ENCODE measurements around the gene CEACAM18.

Gene CEACAM18

GRCh38 chr19:51513968-51514367 is 35.6 kb downstream of the CEACAM18 start:
- no peaks in the 10 kb centered on the region for H3K36me3 ChIP-seq (replicated peaks)
- H3K4me3 ChIP-seq = no peak overlapping the region
- no peaks in the 10 kb centered on the region for H3K27me3 ChIP-seq (ENCODE audit: low read depth)
- H3K9me3 ChIP-seq = no peaks in the 10 kb centered on the region
- no peaks in the 10 kb centered on the region for H3K4me1 ChIP-seq
- in situ Hi-C loops (cut with MboI; ENCODE audit: low sequenced_read_pairs) = no loop called here
- DNase-seq (ENCODE audit: low spot score in 2 of 2) = no peak

- DNase-seq (ENCODE audit: low spot score in 2 of 2) = peak; percentile 13 to 22
Observed at GRCh38 chr19:51514866-51515481, 36.6 kb downstream of the CEACAM18 start.

GRCh38 chr19:51520728-51521127 is 42.4 kb downstream of the CEACAM18 start:
- H3K27me3 ChIP-seq (ENCODE audit: low read depth) = no peaks in the 10 kb centered on the region
- DNase-seq (ENCODE audit: low spot score in 2 of 2) = no peak
- no peaks in the 10 kb centered on the region for H3K9me3 ChIP-seq
- no peaks in the 10 kb centered on the region for H3K4me1 ChIP-seq
- no peak overlapping the region for H3K4me3 ChIP-seq
- in situ Hi-C loops (cut with MboI; ENCODE audit: low sequenced_read_pairs) = no loop called here
- no peaks in the 10 kb centered on the region for H3K36me3 ChIP-seq (replicated peaks)

More at GRCh38 chr19:51514866-51515481, 36.6 kb downstream of the CEACAM18 start:
- no peaks in the 10 kb centered on the region for H3K4me1 ChIP-seq
- no peaks in the 10 kb centered on the region for H3K9me3 ChIP-seq
- H3K4me3 ChIP-seq = no peak overlapping the region
- H3K27me3 ChIP-seq (ENCODE audit: low read depth) = no peaks in the 10 kb centered on the region
- H3K36me3 ChIP-seq (replicated peaks) = no peaks in the 10 kb centered on the region
- in situ Hi-C loops (cut with MboI; ENCODE audit: low sequenced_read_pairs) = no loop called here

- H3K36me3 ChIP-seq (replicated peaks) = no peaks in the 10 kb centered on the region
- H3K9me3 ChIP-seq = no peaks in the 10 kb centered on the region
- no peaks in the 10 kb centered on the region for H3K4me1 ChIP-seq
- no peak for DNase-seq (ENCODE audit: low spot score in 2 of 2)
- no peaks in the 10 kb centered on the region for H3K27me3 ChIP-seq (ENCODE audit: low read depth)
- in situ Hi-C loops (cut with MboI; ENCODE audit: low sequenced_read_pairs) = no loop called here
- no peak overlapping the region for H3K4me3 ChIP-seq
Observed at GRCh38 chr19:51521357-51521756, 43.0 kb downstream of the CEACAM18 start.

GRCh38 chr19:51521781-51522180 is 43.4 kb downstream of the CEACAM18 start:
- no peaks in the 10 kb centered on the region for H3K9me3 ChIP-seq
- no peaks in the 10 kb centered on the region for H3K36me3 ChIP-seq (replicated peaks)
- DNase-seq (ENCODE audit: low spot score in 2 of 2) = no peak
- no peaks in the 10 kb centered on the region for H3K27me3 ChIP-seq (ENCODE audit: low read depth)
- H3K4me1 ChIP-seq = no peaks in the 10 kb centered on the region
- no peak overlapping the region for H3K4me3 ChIP-seq
- in situ Hi-C loops (cut with MboI; ENCODE audit: low sequenced_read_pairs) = no loop called here

- H3K36me3 ChIP-seq (replicated peaks) = no peaks in the 10 kb centered on the region
- H3K9me3 ChIP-seq = no peaks in the 10 kb centered on the region
- H3K4me1 ChIP-seq = no peaks in the 10 kb centered on the region
- DNase-seq (ENCODE audit: low spot score in 2 of 2) = no peak
- no peaks in the 10 kb centered on the region for H3K27me3 ChIP-seq (ENCODE audit: low read depth)
- in situ Hi-C loops (cut with MboI; ENCODE audit: low sequenced_read_pairs) = no loop called here
- H3K4me3 ChIP-seq = no peak overlapping the region
Observed at GRCh38 chr19:51524666-51525264, 46.4 kb downstream of the CEACAM18 start.

GRCh38 chr19:51525651-51526050 is 47.3 kb downstream of the CEACAM18 start:
- Histone ChIP-seq H3K27me3 (ENCODE audit: low read depth) (no peaks in the 10 kb centered on the region; the same call in 1 of the 2 replicates), H3K36me3 (replicated peaks) (no peaks in the 10 kb centered on the region), H3K4me1 (no peaks in the 10 kb centered on the region), H3K9me3 (no peaks in the 10 kb centered on the region), H3K4me3 (no peak overlapping the region)
- in situ Hi-C loops (cut with MboI; ENCODE audit: low sequenced_read_pairs) = no loop called here
- no peak for DNase-seq (ENCODE audit: low spot score in 2 of 2)

GRCh38 chr19:51529301-51529700 is 51.0 kb downstream of the CEACAM18 start:
- Histone ChIP-seq H3K4me3 (no peak overlapping the region), H3K36me3 (replicated peaks) (no peaks in the 10 kb centered on the region), H3K4me1 (no peaks in the 10 kb centered on the region), H3K9me3 (no peaks in the 10 kb centered on the region), H3K27me3 (ENCODE audit: low read depth) (peaks cover 12% of the 10 kb centered on the region)
- in situ Hi-C loops (cut with MboI; ENCODE audit: low sequenced_read_pairs) = no loop called here
- no peak for DNase-seq (ENCODE audit: low spot score in 2 of 2)

GRCh38 chr19:51530616-51531015 is 52.3 kb downstream of the CEACAM18 start:
- Histone ChIP-seq H3K36me3 (replicated peaks) (no peaks in the 10 kb centered on the region), H3K9me3 (no peaks in the 10 kb centered on the region), H3K27me3 (ENCODE audit: low read depth) (peaks cover 15% of the 10 kb centered on the region), H3K4me3 (no peak overlapping the region), H3K4me1 (no peaks in the 10 kb centered on the region)
- in situ Hi-C loops (cut with MboI; ENCODE audit: low sequenced_read_pairs) = no loop called here
- no peak for DNase-seq (ENCODE audit: low spot score in 2 of 2)

GRCh38 chr19:51531349-51532315 is 53.3 kb downstream of the CEACAM18 start, which contains the start of gene SIGLEC6:
Gene SIGLEC6, minus strand, starts transcription at chr19:51531670. Its CDS starts 22 bp downstream, at chr19:51531648.
- no peak for DNase-seq (ENCODE audit: low spot score in 2 of 2)
- H3K27me3 ChIP-seq (ENCODE audit: low read depth) = peaks cover 15% of the 10 kb centered on the region

GRCh38 chr19:51535535-51535934 is 57.2 kb downstream of the CEACAM18 start:
- no peaks in the 10 kb centered on the region for H3K9me3 ChIP-seq
- no peak for DNase-seq (ENCODE audit: low spot score in 2 of 2)
- H3K27me3 ChIP-seq (ENCODE audit: low read depth) = peaks cover 15% of the 10 kb centered on the region
- no peaks in the 10 kb centered on the region for H3K36me3 ChIP-seq (replicated peaks)
- in situ Hi-C loops (cut with MboI; ENCODE audit: low sequenced_read_pairs) = no loop called here
- no peak overlapping the region for H3K4me3 ChIP-seq
- no peaks in the 10 kb centered on the region for H3K4me1 ChIP-seq

More at GRCh38 chr19:51531349-51532315, 53.3 kb downstream of the CEACAM18 start, which contains the start of gene SIGLEC6:
- H3K4me1 ChIP-seq = no peaks in the 10 kb centered on the region
- in situ Hi-C loops (cut with MboI; ENCODE audit: low sequenced_read_pairs) = no loop called here
- H3K36me3 ChIP-seq (replicated peaks) = no peaks in the 10 kb centered on the region
- no peak within 1 kb of the TSS for H3K4me3 ChIP-seq
- no peaks in the 10 kb centered on the region for H3K9me3 ChIP-seq

GRCh38 chr19:51539821-51540366 is 61.6 kb downstream of the CEACAM18 start:
- Histone ChIP-seq H3K36me3 (replicated peaks) (no peaks in the 10 kb centered on the region), H3K4me1 (no peaks in the 10 kb centered on the region), H3K4me3 (no peak overlapping the region), H3K9me3 (no peaks in the 10 kb centered on the region), H3K27me3 (ENCODE audit: low read depth) (no peaks in the 10 kb centered on the region)
- in situ Hi-C loops (cut with MboI; ENCODE audit: low sequenced_read_pairs) = no loop called here
- DNase-seq (ENCODE audit: low spot score in 2 of 2) = no peak

Measured in HAP-1 (cell line).